Small intestine (tissue), 7 donors: ENCODE results near the gene INPP4A. TPM values are rescaled to one million over a fixed set of nuclear protein-coding genes. Genes with fewer than 3 reads are reported as not detected.

ENCODE experiments used
- DNase-seq, 2 donors: peaks; one replicate each; pipeline versions ENCODE4 v3.0.0 to v3.0.0-alpha.2; 2013
- FAIRE-seq: peaks from 2 replicates; lab custom pipeline; 2012; peaks lifted over from hg19 to GRCh38; lab: Jason Lieb, UNC
- H3K27ac ChIP-seq, 3 donors: one replicate each; pipeline ENCODE4 v1.5.1; 2013; ENCODE audit warnings: low read length in 2 of 3, mild to moderate bottlenecking in 2 of 3, control low read depth in 1 of 3, inconsistent platforms in 1 of 3, low read depth in 1 of 3, moderate library complexity in 1 of 3
- H3K27me3 ChIP-seq, 3 donors: one replicate each; pipeline ENCODE4 v1.6.1; 2013; ENCODE audit warnings: low read length in 3 of 3, inconsistent platforms in 1 of 3; ENCODE audit not compliant: control insufficient read depth in 3 of 3, insufficient read depth in 3 of 3
- H3K36me3 ChIP-seq, 3 donors: one replicate each; pipeline ENCODE4 v1.6.1; 2013; ENCODE audit warnings: low read length in 3 of 3, inconsistent platforms in 1 of 3, low read depth in 1 of 3, mild to moderate bottlenecking in 1 of 3, moderate library complexity in 1 of 3; ENCODE audit not compliant: control insufficient read depth in 3 of 3, insufficient read depth in 2 of 3
- H3K4me1 ChIP-seq, 3 donors: one replicate each; pipeline ENCODE4 v1.6.1; 2013; ENCODE audit warnings: low read length in 2 of 3, inconsistent platforms in 1 of 3, low read depth in 1 of 3, mild to moderate bottlenecking in 1 of 3, moderate library complexity in 1 of 3; ENCODE audit not compliant: control insufficient read depth in 3 of 3, insufficient read depth in 2 of 3
- H3K4me3 ChIP-seq, 3 donors: one replicate each; pipeline ENCODE4 v1.5.1; 2013; ENCODE audit warnings: low read length in 3 of 3, control low read depth in 1 of 3, inconsistent platforms in 1 of 3, low read depth in 1 of 3, mild to moderate bottlenecking in 1 of 3, moderate library complexity in 1 of 3
- H3K9me3 ChIP-seq, 2 donors: one replicate each; pipeline ENCODE4 v1.6.1; 2013; ENCODE audit warnings: low read depth in 1 of 2, low read length in 1 of 2; ENCODE audit not compliant: control insufficient read depth in 2 of 2, insufficient read depth in 1 of 2
- WGBS, 3 donors: extraction: QIAGEN DNeasy Blood & Tissue Kit; methylation state at CpG; one replicate each; pipeline ENCODE4 v1.1.7; 2013; 5-methylcytosine and 5-hydroxymethylcytosine counted together
- polyA plus RNA-seq, 4 donors: library from polyadenylated mRNA; stranded (reverse) in 3 of 4; unstranded in 1 of 4; fragments of 200-250 nt in 3 of 4; fragments of 120-200 nt in 1 of 4; gene quantifications; one replicate each; pipeline versions ENCODE4 v1.2.1 to v1.2.3, GENCODE V29; 2013
- donor health status: healthy with polysubstance abuse.
- donor health status: control.
- donor health status: control.
- donor health status: Bipolar disorder and iron deficiency.
- donor health status: healthy.

INPP4A gene
- polyA plus RNA-seq, 4 donors, result 1.6 to 8.3 (median 4.1) TPM

DNA sequence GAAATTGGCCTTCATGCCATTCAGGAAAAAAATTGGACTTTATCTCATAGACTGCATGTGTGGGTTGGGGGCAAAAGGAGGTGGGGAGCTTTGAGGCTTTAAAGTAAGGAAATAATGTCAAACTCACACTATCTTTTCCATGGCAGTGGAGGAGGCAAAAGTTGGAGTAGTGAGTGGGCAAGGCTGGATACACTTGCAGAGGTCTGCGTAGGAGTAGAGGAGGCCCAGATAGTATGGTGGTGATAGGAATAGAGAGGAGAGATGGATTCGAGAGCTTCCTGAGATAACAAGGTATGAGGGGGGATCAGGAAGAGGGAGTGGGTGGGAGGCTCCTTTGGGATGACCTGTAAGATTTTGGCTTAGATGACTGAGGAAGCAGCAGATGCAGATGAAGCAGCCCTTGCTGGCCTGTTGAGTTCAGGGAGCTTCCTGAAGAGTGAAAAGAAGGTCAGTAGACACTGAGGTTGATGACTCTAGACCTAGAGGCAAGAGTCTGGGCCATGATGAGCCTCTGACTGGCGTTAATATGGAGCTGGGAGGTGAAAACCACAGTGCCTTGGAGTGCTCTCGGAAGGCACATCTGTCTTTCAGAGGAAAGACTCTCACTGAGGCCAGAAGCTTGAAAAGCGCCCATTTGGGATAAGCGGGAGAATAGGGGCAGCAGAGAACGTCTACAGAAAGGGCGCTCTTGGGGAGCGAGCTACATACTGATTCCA, 169.5 kb downstream of the INPP4A start:
- no peaks in the 10 kb centered on the region for H3K9me3 ChIP-seq
- WGBS, 3 donors, result 97 to 99% (median 98%) methylated on average over 9 of the region's 9 CpGs
- H3K4me3 ChIP-seq, result no peak overlapping the region
- no peak overlapping the region for H3K27ac ChIP-seq
- H3K4me1 ChIP-seq, result peaks cover 6 to 13% (median 12%) of the 10 kb centered on the region in 3 donors
- H3K36me3 ChIP-seq, result peaks cover 4 to 30% (median 19%) of the 10 kb centered on the region in 3 donors
- DNase-seq, result no peak
- no peak for FAIRE-seq
- H3K27me3 ChIP-seq, result no peaks in the 10 kb centered on the region

DNA sequence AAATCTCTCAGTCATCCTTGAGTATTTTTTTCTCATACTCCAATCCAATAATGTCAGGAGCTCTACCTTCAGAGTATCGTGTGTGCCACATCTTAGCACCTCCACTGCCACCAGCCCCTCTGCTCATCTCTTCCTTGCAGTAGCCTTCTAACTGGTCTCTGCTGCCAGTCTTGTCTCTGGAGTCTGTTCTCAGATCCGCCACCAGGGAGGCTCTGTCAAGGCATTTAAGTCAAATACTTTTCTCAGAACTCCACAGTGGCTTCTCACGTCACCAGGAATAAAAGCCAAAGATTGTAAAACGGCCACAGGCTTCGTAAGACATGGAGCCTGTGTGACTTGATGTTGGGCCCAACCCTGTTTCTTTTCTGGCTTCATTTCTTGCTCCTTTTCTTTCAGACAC, 170.8 kb downstream of the INPP4A start:
- peak in 1 of 2 donors; percentile 16 for DNase-seq
- WGBS, 3 donors, result 89 to 94% (median 89%) methylated on average over 5 of the region's 5 CpGs

DNA sequence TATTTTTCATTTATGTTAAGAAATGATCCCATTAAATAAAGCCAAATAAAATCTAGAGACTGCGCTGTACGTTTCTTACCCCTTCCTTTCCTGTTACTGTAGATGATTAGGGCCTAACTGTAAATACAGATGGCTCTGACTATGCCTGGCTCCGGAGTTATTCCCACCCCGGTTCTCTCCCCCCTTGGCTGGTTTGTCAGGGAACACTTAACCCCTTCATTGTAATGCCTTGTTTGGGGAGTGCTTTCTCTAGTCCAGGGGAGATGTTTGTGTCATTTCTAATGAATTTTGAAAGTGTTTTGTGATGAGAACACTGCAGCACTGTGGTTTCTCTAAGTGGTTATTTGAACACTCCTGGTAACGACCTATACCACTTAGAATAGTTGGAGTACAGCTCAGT, 172.5 kb downstream of the INPP4A start:
- no peak for DNase-seq
- 51 to 53% (median 52%) methylated on average over 5 of the region's 5 CpGs for WGBS, 3 donors

More for the DNA sequence above, 170.8 kb downstream of the INPP4A start:
- Histone ChIP-seq H3K4me3 (no peak overlapping the region), H3K9me3 (no peaks in the 10 kb centered on the region), H3K4me1 (peaks cover 0 to 4% (median 4%) of the 10 kb centered on the region in 3 donors), H3K27me3 (no peaks in the 10 kb centered on the region), H3K36me3 (peaks cover 4 to 28% (median 19%) of the 10 kb centered on the region in 3 donors), H3K27ac (no peak overlapping the region)
- FAIRE-seq, result no peak

DNA sequence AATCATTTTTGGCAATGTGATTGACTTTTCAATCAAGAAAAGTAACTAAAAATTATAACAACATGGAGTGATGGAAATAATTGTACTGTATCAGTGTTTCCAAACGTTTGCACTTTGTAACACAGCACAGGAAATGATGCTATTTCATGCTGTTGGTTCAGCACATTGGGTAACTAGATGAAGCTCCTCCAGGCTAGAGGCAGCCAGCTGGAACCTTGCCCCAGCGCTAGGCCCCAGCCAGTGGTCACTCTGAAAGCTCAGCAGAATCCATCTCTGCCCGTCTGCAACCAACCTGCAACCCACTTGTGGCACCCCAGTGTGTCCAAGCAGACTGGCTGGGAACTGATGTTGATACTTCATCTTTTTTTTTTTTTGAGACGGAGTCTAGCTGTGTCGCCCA, 179.0 kb downstream of the INPP4A start:
- H3K9me3 ChIP-seq, result no peaks in the 10 kb centered on the region
- peaks cover 8 to 19% (median 15%) of the 10 kb centered on the region in 3 donors for H3K36me3 ChIP-seq
- FAIRE-seq, result no peak
- H3K27ac ChIP-seq, result no peak overlapping the region
- 76 to 81% (median 80%) methylated on average over 5 of the region's 5 CpGs for WGBS, 3 donors
- no peaks in the 10 kb centered on the region for H3K4me1 ChIP-seq
- H3K4me3 ChIP-seq, result no peak overlapping the region
- no peak for DNase-seq
- H3K27me3 ChIP-seq, result no peaks in the 10 kb centered on the region

More for the DNA sequence above, 172.5 kb downstream of the INPP4A start:
- no peaks in the 10 kb centered on the region for H3K9me3 ChIP-seq
- FAIRE-seq, result no peak
- H3K4me1 ChIP-seq, result no peaks in the 10 kb centered on the region
- H3K27me3 ChIP-seq, result no peaks in the 10 kb centered on the region
- H3K36me3 ChIP-seq, result peaks cover 9 to 27% (median 24%) of the 10 kb centered on the region in 3 donors
- H3K4me3 ChIP-seq, result no peak overlapping the region
- no peak overlapping the region for H3K27ac ChIP-seq

DNA sequence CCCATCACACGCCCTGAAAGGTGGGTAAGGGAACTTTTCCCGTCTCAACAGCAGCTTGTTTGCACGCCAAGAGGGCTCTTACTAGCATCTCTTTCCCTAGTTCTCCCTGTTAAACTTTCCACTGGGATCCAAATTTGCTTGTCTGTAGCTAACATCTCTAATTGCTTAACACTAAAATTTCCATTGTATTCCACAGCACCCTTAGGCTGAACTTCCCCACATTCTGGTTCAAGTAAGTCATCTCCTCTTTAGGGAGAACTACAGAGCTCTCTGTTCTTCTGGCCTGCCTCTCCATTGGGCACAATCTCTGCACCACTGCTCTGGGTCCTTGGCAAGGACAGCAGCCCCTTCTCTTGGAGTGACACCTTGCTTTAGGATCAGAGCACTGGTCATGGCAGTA, 187.7 kb downstream of the INPP4A start:
- DNase-seq (no peak), FAIRE-seq (no peak)
- H3K9me3 ChIP-seq, result no peaks in the 10 kb centered on the region
- 79 to 89% (median 88%) methylated on average over 3 of the region's 3 CpGs for WGBS, 3 donors
- no peak overlapping the region for H3K27ac ChIP-seq
- H3K27me3 ChIP-seq, result no peaks in the 10 kb centered on the region
- H3K4me1 ChIP-seq, result no peaks in the 10 kb centered on the region
- peaks cover 11 to 49% (median 41%) of the 10 kb centered on the region in 3 donors for H3K36me3 ChIP-seq
- no peak overlapping the region for H3K4me3 ChIP-seq

DNA sequence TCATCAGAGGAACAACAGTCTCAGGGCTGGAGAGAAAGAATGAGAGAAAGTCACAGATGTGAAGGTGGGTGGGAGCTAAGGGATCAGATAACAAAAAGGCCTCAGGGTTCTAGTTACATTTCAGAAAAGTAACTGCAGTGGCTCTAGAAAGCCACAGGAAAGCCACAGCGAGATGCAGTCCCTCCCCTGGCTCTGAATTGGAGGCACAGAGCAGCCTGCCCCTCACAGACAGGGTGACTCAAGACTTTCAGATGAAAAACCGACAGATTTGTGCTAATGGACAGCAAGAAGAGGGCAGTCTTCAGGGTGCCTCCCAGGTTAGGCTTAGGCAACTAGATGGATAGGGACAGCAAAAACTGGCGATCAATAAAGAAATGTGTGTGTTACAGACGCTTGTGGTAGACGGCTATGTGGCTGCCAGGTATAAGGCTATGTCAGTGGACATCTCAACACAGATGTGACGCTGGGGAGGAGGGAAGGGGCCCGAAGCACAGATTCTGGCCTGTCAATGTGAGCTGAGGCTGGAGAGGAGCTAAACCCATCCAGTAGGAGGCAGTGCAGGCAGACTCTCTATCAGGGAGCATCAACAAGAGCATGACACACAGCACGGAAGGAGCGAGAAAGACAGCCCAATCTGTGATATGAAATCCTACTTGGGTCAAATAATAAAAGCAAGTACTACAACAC, 189.9 kb downstream of the INPP4A start:
- Histone ChIP-seq H3K36me3 (peaks cover 12 to 51% (median 44%) of the 10 kb centered on the region in 3 donors), H3K9me3 (no peaks in the 10 kb centered on the region), H3K4me3 (no peak overlapping the region), H3K27ac (peak overlapping the region in 2 of 3 donors; percentile 30 to 52), H3K4me1 (no peaks in the 10 kb centered on the region), H3K27me3 (no peaks in the 10 kb centered on the region)
- DNase-seq (peak in 1 of 2 donors; percentile 48), FAIRE-seq (no peak)
- 70 to 90% (median 70%) methylated on average over 9 of the region's 9 CpGs for WGBS, 3 donors

DNA sequence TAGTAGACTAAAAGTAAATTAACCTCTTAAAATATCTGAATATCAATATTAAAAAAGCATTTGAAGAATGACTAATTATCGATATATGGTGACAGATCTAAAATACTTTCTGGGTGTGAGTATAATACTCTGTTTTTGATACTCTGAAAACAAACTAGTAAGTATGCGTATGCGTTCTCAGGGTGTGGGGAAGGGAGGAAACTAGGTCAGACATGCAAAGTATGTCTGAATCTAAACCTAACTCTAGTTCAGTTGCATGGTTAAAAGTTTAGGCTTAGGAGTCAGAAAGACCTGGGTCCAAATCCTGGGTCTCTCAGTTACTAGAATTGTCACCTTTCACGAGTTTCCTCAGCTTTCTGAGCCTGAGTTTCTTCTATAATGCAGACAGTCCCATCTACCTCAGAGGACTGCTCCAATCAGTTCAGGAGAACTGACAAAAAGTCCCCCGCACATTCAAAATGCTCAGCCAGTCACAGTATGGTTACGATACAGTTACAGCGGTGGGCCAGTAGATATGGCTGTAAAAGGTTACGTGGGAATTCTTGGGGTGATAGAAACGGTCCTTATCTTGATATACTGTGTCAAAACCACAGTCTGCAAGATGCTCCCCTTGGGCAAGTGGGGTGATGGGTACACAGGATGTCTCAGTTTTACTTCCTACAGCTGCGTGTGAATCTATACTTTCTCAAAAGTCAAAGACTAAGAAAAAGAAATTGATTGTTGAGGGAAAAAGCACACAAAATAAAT, 192.9 kb downstream of the INPP4A start:
- Histone ChIP-seq H3K27me3 (no peaks in the 10 kb centered on the region), H3K36me3 (peaks cover 11 to 43% (median 38%) of the 10 kb centered on the region in 3 donors), H3K27ac (peak overlapping the region in 1 of 3 donors; percentile 48), H3K4me1 (no peaks in the 10 kb centered on the region), H3K9me3 (no peaks in the 10 kb centered on the region), H3K4me3 (no peak overlapping the region)
- FAIRE-seq, result no peak
- WGBS, 3 donors, result 64 to 82% (median 74%) methylated on average over 10 of the region's 10 CpGs
- peak in 1 of 2 donors; percentile 53 for DNase-seq

DNA sequence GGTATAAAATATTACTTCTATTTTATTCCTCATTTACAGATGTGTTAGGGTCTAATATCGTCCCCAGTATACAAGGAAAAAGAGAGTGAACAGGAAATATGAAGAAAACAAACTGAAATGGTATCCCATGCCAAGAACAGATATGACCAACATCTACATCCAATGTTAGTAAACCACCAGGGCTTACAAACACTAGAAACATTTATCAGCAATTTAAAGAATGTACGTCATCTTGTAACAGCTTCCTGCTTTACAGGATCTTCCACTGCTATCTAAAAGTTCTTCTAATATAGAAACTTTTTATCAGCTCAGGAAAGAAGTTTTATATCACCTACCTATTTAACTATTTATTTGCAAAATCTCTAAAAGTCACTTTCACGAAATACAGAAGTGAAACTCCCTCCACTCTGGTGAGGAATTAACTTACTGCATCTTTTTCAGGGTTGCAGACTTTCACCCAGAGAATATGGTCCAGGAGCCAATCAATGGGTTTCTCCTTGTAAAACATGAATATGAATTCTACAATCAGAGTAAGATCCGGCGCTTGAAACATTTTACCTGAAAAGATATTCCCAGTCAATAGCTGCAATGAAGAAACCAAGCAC, 198.9 kb downstream of the INPP4A start:
- no peak overlapping the region for H3K4me3 ChIP-seq
- no peaks in the 10 kb centered on the region for H3K27me3 ChIP-seq
- WGBS, 3 donors, result 83 to 93% (median 92%) methylated on average over 5 of the region's 5 CpGs
- DNase-seq, result no peak
- no peaks in the 10 kb centered on the region for H3K9me3 ChIP-seq
- no peaks in the 10 kb centered on the region for H3K4me1 ChIP-seq
- peaks cover 5 to 28% (median 24%) of the 10 kb centered on the region in 3 donors for H3K36me3 ChIP-seq
- no peak overlapping the region for H3K27ac ChIP-seq
- no peak for FAIRE-seq
